HL-60 (cell line): Measurements from ENCODE around the gene GSPT2.

Source experiments
- GABPA ChIP-seq: IDR thresholded peaks from 2 replicates; pipeline ENCODE4 v1.6.1; 2012; ENCODE audit warnings: low read depth
- TF ChIP-seq, protein P1 (sequence below): IDR thresholded peaks from one replicate; pipeline ENCODE4 v1.5.1; 2011; ENCODE audit warnings: low read length, control low read depth, inconsistent platforms; ENCODE audit not compliant: insufficient read depth

DNA sequence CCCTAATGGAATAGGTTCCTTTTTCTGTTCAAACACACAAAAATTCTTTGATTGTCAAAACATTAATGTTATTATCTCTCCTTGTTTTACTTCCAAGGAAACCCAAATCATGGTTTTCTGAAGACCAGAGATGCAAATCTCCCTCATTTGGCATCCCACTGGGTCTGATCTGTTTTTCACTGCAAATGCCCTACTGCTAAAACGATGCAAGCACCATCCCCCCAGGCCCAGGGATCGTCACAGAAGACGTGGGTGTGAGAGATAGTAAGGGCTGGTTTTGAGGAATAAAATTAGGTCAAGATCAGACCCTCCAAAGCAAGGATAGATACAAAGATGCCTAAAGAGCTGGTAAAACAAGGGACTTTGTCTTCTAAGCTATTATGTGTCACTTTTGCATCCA lies 33.6 kb downstream of the GSPT2 start:
- TF ChIP-seq, protein P1, sequence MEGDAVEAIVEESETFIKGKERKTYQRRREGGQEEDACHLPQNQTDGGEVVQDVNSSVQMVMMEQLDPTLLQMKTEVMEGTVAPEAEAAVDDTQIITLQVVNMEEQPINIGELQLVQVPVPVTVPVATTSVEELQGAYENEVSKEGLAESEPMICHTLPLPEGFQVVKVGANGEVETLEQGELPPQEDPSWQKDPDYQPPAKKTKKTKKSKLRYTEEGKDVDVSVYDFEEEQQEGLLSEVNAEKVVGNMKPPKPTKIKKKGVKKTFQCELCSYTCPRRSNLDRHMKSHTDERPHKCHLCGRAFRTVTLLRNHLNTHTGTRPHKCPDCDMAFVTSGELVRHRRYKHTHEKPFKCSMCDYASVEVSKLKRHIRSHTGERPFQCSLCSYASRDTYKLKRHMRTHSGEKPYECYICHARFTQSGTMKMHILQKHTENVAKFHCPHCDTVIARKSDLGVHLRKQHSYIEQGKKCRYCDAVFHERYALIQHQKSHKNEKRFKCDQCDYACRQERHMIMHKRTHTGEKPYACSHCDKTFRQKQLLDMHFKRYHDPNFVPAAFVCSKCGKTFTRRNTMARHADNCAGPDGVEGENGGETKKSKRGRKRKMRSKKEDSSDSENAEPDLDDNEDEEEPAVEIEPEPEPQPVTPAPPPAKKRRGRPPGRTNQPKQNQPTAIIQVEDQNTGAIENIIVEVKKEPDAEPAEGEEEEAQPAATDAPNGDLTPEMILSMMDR: no peak
- TF ChIP-seq GABPA: no peak
